Small intestine (tissue), 7 donors: ENCODE results near the gene DCP2. TPM values are rescaled to one million over a fixed set of nuclear protein-coding genes. Genes with fewer than 3 reads are reported as not detected.

Experiments
- DNase-seq, 2 donors: peaks; one replicate each; pipeline versions ENCODE4 v3.0.0 to v3.0.0-alpha.2; 2013
- FAIRE-seq: peaks from 2 replicates; lab custom pipeline; 2012; peaks lifted over from hg19 to GRCh38; lab: Jason Lieb, UNC
- H3K27ac ChIP-seq, 3 donors: one replicate each; pipeline ENCODE4 v1.5.1; 2013; ENCODE audit warnings: low read length in 2 of 3, mild to moderate bottlenecking in 2 of 3, control low read depth in 1 of 3, inconsistent platforms in 1 of 3, low read depth in 1 of 3, moderate library complexity in 1 of 3
- H3K27me3 ChIP-seq, 3 donors: one replicate each; pipeline ENCODE4 v1.6.1; 2013; ENCODE audit warnings: low read length in 3 of 3, inconsistent platforms in 1 of 3; ENCODE audit not compliant: control insufficient read depth in 3 of 3, insufficient read depth in 3 of 3
- H3K36me3 ChIP-seq, 3 donors: one replicate each; pipeline ENCODE4 v1.6.1; 2013; ENCODE audit warnings: low read length in 3 of 3, inconsistent platforms in 1 of 3, low read depth in 1 of 3, mild to moderate bottlenecking in 1 of 3, moderate library complexity in 1 of 3; ENCODE audit not compliant: control insufficient read depth in 3 of 3, insufficient read depth in 2 of 3
- H3K4me1 ChIP-seq, 3 donors: one replicate each; pipeline ENCODE4 v1.6.1; 2013; ENCODE audit warnings: low read length in 2 of 3, inconsistent platforms in 1 of 3, low read depth in 1 of 3, mild to moderate bottlenecking in 1 of 3, moderate library complexity in 1 of 3; ENCODE audit not compliant: control insufficient read depth in 3 of 3, insufficient read depth in 2 of 3
- H3K4me3 ChIP-seq, 3 donors: one replicate each; pipeline ENCODE4 v1.5.1; 2013; ENCODE audit warnings: low read length in 3 of 3, control low read depth in 1 of 3, inconsistent platforms in 1 of 3, low read depth in 1 of 3, mild to moderate bottlenecking in 1 of 3, moderate library complexity in 1 of 3
- H3K9me3 ChIP-seq, 2 donors: one replicate each; pipeline ENCODE4 v1.6.1; 2013; ENCODE audit warnings: low read depth in 1 of 2, low read length in 1 of 2; ENCODE audit not compliant: control insufficient read depth in 2 of 2, insufficient read depth in 1 of 2
- WGBS, 3 donors: extraction: QIAGEN DNeasy Blood & Tissue Kit; methylation state at CpG; one replicate each; pipeline ENCODE4 v1.1.7; 2013; 5-methylcytosine and 5-hydroxymethylcytosine counted together
- polyA plus RNA-seq, 4 donors: library from polyadenylated mRNA; stranded (reverse) in 3 of 4; unstranded in 1 of 4; fragments of 200-250 nt in 3 of 4; fragments of 120-200 nt in 1 of 4; gene quantifications; one replicate each; pipeline versions ENCODE4 v1.2.1 to v1.2.3, GENCODE V29; 2013
- donor health status: healthy with polysubstance abuse.
- donor health status: control.
- donor health status: control.
- donor health status: Bipolar disorder and iron deficiency.
- donor health status: healthy.

The DCP2 gene
- polyA plus RNA-seq, 4 donors = 5.6 to 19.5 (median 8.0) TPM

DNA sequence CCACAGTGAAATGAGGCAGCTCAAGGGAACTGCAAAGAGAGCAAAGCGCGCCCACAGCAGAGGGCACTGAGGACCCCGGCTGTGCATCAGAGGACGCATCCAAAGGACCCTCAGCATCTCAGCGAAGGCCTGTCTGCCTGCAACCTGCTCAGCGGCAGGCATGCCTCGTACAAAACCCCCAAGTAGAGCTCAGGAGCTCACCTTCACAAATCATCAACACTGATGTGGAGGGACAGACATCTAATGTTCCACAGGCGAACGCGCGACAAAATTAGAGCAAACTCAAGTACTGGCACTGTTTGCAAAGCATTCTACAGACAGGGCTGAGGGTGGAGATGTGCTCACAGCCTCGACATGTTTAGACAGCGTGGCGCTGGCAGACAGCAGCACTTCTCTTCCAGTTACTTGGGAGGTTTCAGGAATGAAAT is 81.0 kb downstream of the DCP2 start:
- 81 to 90% (median 85%) methylated on average over 14 of the region's 14 CpGs for WGBS, 3 donors
- Histone ChIP-seq H3K27me3 (peaks cover 0 to 4% (median 0%) of the 10 kb centered on the region in 3 donors), H3K27ac (no peak overlapping the region), H3K36me3 (peaks cover 0 to 9% (median 2%) of the 10 kb centered on the region in 3 donors), H3K4me1 (no peaks in the 10 kb centered on the region), H3K4me3 (no peak overlapping the region), H3K9me3 (no peaks in the 10 kb centered on the region)
- FAIRE-seq (no peak), DNase-seq (no peak)

DNA sequence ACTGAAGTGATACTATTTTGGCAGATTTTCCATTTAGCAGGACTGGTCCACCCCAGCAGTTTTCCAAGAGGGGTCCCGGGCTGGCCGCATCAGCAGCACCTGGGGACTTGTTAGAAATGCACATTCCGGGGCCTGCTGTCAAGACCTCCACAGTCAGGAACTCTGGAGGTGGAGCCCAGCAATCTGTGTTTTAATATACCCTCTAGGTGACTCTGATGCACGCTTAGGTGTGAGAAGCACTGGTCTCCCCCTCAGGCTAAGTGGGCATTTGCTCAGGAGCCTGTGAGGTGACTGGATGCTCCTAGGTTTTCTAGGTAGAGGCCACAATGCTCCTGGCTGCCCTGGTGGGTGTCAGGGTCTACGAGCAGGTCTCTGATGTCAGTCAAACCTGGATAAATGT is 81.7 kb downstream of the DCP2 start:
- DNase-seq = no peak
- no peak overlapping the region for H3K4me3 ChIP-seq
- H3K27me3 ChIP-seq = peaks cover 0 to 3% (median 0%) of the 10 kb centered on the region in 3 donors
- WGBS, 3 donors = 88 to 92% (median 88%) methylated on average over 5 of the region's 5 CpGs
- H3K36me3 ChIP-seq = peaks cover 0 to 9% (median 2%) of the 10 kb centered on the region in 3 donors
- H3K27ac ChIP-seq = no peak overlapping the region
- H3K4me1 ChIP-seq = no peaks in the 10 kb centered on the region
- H3K9me3 ChIP-seq = no peaks in the 10 kb centered on the region
- FAIRE-seq = no peak

DNA sequence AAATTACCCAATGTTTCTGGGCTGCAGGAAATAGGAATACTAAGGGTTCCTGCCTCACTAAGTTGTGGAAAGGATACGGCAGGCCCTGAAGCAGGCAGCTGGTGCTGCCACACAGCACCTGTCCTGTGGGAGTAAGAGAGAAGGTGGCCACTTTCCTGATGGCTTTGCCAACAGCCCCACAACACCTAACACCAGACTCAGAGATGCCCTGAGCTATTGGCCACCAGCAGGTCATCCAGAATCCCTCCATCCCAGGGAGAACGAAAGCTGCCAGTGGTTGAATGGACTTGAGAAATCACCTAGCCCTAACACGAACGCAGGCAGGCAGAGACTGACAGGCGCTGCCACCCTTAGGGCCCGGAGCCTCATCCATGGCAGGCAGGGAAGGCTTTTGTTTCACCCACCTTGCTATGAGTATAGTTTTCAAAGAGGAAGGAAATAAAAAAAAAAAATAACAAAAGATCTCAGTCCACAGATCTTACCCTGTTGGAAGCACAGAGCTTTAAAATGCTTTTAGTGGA is 82.2 kb downstream of the DCP2 start:
- peaks cover 0 to 9% (median 2%) of the 10 kb centered on the region in 3 donors for H3K36me3 ChIP-seq
- no peak for FAIRE-seq

DNA sequence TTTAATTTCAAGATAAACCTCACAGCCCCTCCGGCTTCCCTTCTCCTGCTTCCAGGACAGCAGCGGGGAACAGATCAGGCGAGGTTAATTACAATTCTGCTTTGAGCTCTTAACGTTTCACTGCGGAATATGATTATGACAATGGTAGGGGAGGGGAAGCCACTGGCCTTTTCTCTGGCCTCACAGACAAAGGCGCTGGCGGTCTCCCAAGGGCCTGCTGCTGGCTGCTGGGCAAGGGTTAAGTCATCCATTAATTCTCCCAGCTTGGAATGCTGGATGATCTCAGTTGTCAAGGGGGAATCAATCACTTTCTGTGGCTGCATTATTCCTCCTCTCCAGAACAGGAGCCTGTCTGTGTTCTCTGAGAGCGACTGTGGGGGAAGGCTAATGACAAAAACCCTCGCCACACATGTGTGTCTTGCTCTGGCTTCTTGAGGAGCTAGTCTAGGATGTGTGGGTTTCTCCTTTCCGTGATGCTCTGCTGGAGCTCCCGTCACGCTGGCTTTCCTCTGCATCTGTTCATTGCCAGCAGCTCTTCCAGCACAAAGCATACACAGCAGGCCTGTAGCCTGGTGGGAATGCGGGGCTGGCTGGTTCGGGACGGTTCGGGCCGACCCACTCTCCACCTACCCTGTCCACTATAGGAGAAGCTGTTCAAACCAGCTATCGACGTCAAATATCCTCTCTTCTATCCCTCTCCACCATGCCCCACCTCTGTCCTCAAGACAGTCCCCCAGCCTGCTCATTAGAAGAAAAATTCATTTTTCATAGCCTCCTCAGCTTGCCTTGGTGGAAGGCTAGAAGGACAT is 82.8 kb downstream of the DCP2 start:
- DNase-seq = no peak
- WGBS, 3 donors = 70 to 84% (median 79%) methylated on average over 19 of the region's 19 CpGs
- no peak for FAIRE-seq
- H3K36me3 ChIP-seq = peaks cover 0 to 7% (median 2%) of the 10 kb centered on the region in 3 donors
- no peaks in the 10 kb centered on the region for H3K4me1 ChIP-seq
- H3K27ac ChIP-seq = no peak overlapping the region
- peaks cover 0 to 3% (median 0%) of the 10 kb centered on the region in 3 donors for H3K27me3 ChIP-seq
- H3K4me3 ChIP-seq = no peak overlapping the region
- H3K9me3 ChIP-seq = no peaks in the 10 kb centered on the region

More for the DNA sequence above, 82.2 kb downstream of the DCP2 start:
- Histone ChIP-seq H3K4me1 (no peaks in the 10 kb centered on the region), H3K27ac (no peak overlapping the region), H3K9me3 (no peaks in the 10 kb centered on the region), H3K4me3 (no peak overlapping the region), H3K27me3 (peaks cover 0 to 3% (median 0%) of the 10 kb centered on the region in 3 donors)
- WGBS, 3 donors = 79 to 85% (median 83%) methylated on average over 6 of the region's 6 CpGs
- no peak for DNase-seq

DNA sequence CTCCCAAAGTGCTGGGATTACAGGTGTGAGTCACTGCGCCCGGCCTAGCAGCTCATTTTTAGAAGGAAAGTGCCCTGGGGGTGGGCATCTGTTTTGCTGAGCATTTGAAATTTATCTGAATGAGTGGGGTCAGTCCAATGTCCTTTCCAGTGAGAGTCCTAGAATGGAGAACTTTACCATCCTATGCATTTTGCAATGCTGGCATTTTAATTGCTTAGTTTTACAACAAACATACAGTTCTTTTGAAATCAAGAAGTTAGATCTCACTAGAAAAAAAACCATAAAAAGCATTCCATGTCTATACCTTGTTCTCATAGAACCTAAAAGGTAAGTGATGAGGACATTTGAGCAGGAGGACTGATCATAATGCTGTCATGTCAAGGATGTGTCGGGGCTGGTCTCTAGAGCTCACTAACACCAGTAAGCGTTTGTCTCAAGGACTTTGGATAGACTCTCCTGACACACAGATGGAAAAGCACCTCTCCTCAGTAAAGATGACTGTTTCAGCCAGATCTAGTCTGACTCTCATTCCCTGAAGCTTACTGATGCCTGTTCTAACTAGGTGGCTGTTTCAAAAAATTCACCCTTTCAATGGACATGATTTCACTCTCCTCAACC is 83.9 kb downstream of the DCP2 start:
- 77 to 93% (median 89%) methylated on average over 4 of the region's 4 CpGs for WGBS, 3 donors
- peaks cover 0 to 3% (median 0%) of the 10 kb centered on the region in 3 donors for H3K27me3 ChIP-seq
- no peaks in the 10 kb centered on the region for H3K9me3 ChIP-seq
- FAIRE-seq (no peak), DNase-seq (peak in 1 of 2 donors; percentile 15)
- H3K4me1 ChIP-seq = no peaks in the 10 kb centered on the region
- H3K27ac ChIP-seq = no peak overlapping the region
- H3K36me3 ChIP-seq = peaks cover 0 to 2% (median 0%) of the 10 kb centered on the region in 3 donors
- H3K4me3 ChIP-seq = no peak overlapping the region

DNA sequence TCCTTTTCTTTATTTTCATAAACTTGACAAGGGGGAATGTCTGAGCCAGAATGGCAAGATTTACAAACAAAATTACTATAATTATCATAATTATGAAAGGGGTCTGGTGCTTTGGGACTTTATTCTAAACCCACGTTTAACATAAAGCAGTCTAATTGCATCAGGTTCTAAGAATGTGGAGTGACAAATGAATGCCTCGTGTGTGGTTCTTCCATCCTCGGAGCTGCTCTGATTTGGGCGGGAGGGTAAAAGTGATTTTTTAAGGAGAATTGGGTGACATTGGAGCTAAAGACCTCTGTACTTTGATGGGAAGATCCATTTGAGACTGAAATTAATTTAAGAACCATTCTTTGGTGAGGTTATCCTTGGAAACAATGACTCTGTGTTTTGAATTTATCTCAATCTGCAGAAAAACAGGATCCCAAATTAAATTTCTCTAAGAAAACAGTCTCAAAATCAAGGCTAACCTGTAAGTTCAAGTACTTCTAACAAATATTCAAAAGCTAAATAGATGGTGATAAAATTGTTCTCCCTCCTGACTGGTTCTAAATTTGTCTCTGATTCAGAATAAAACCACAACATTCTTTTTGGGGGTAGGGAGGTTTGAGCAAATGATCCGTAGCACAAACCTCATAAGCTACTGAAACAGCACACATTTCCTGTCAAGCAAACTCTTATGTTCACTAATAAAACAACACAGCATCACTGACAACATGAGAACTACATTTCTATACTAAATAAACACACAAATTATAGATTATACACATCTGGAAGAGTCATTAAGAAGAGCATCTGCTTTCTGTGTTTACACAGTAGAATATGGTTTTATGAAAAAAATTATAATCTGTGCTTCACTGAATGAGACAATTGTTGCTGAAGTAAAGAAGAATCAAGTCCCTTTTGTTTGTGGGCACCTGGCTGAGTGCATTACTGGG is 85.5 kb downstream of the DCP2 start:
- DNase-seq (no peak), FAIRE-seq (no peak)
- no peaks in the 10 kb centered on the region for H3K9me3 ChIP-seq
- H3K4me1 ChIP-seq = no peaks in the 10 kb centered on the region
- peaks cover 0 to 3% (median 0%) of the 10 kb centered on the region in 3 donors for H3K27me3 ChIP-seq
- H3K4me3 ChIP-seq = no peak overlapping the region
- 63 to 78% (median 75%) methylated on average over 5 of the region's 5 CpGs for WGBS, 3 donors
- no peaks in the 10 kb centered on the region for H3K36me3 ChIP-seq
- H3K27ac ChIP-seq = no peak overlapping the region

DNA sequence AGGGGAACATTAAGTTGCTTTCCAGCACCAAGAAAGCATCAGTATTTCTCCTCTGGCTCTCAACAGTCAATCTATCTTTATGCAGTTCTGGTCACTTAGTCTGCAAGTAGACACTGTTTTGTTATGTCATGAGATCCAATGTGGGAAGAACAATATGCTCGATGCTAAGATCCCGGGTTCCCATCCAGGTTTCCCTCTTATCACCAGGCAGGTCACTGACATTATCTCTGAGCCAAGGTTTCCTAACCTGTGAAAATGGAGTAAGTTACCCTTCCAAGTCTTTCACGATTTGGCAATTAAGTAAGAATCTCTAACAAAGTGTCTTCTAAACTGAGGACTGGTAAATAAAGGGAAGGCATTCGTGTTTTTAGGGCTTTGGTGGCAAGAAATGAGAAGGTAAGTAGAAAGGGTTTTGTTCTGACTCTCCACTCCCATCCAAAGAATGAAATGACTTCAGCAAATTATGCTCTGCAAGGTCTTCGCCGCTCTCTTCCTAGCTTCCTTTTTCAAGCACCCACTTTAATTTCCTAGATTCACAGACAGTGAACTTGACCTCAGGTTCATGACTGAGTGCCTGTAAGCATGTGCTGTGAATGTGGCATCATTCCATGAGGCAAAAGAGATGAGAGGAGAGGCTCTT is 86.4 kb downstream of the DCP2 start:
- FAIRE-seq = no peak
- no peaks in the 10 kb centered on the region for H3K36me3 ChIP-seq
- 75 to 77% (median 77%) methylated on average over 6 of the region's 6 CpGs for WGBS, 3 donors
- H3K27ac ChIP-seq = no peak overlapping the region
- peaks cover 0 to 3% (median 0%) of the 10 kb centered on the region in 3 donors for H3K27me3 ChIP-seq
- no peaks in the 10 kb centered on the region for H3K4me1 ChIP-seq
- no peak for DNase-seq
- no peak overlapping the region for H3K4me3 ChIP-seq
- H3K9me3 ChIP-seq = no peaks in the 10 kb centered on the region
